ENCODE results near the gene CDH26. TPM values are rescaled to one million over a fixed set of nuclear protein-coding genes. Genes with fewer than 3 reads are reported as not detected.

Gene CDH26
- total RNA-seq (1 to 10 TPM in 1 of 2 experiments, under 1 TPM in 1; 0.75 to 1.1 TPM), total RNA-seq (0 to 8.8 (median 1.7) reads per million in 172 experiments)
- 1.5 TPM for polyA plus RNA-seq (2013, experiment 1 of 2)
- 1.8 TPM for polyA plus RNA-seq (2013, experiment 2 of 2)

GRCh38 chr20:59958123-59958522, at the start of gene CDH26:
CDH26 (plus strand) TSS chr20:59958423; CDS start chr20:59958727, 304 bp downstream.
- Histone ChIP-seq H3K27ac (ENCODE audit: low read depth in 1 of 2, low read length in 2 of 2) (no peak within 1 kb of the TSS), H3K4me3 (ENCODE audit: low read length) (no peak within 1 kb of the TSS), H3K9me3 (ENCODE audit: control insufficient read depth in 1 of 2, insufficient read depth in 1 of 2, low read length in 2 of 2) (no peaks in the 10 kb centered on the region), H3K36me3 (ENCODE audit: insufficient read depth, low read length) (peaks cover 6% of the 10 kb centered on the region), H3K27me3 (ENCODE audit: control insufficient read depth in 1 of 2, insufficient read depth in 2 of 2, low read length in 2 of 2) (no peaks in the 10 kb centered on the region), H3K4me1 (ENCODE audit: insufficient read depth, low read length) (no peaks in the 10 kb centered on the region)
- DNase-seq (no peak), ATAC-seq (ENCODE audit: poor library complexity) (no peak)
- ChIA-PET CTCF (interaction anchor here (2.0 kb wide), 1 partner anchor 24 kb away, joined by 7 read pairs; the partner anchor contains the start of gene SYCP2), POLR2A (no interaction called here)
- Mint-ChIP-seq H3K27me3 (no peaks in the 10 kb centered on the region), H3K4me1 (ENCODE audit: low read depth) (no peaks in the 10 kb centered on the region), H3K36me3 (ENCODE audit: low read depth) (peaks cover 3% of the 10 kb centered on the region), H3K27ac (no peak within 1 kb of the TSS), H3K9me3 (no peaks in the 10 kb centered on the region), H3K4me3 (no peak within 1 kb of the TSS)
- TF ChIP-seq CTCF (IDR thresholded peaks at IDR 0.05), result no peak
- intact Hi-C loops (cut with DNase I, micrococcal nuclease), result no loop called here

- intact Hi-C loops (cut with DNase I, micrococcal nuclease), result no loop called here
- Mint-ChIP-seq H3K4me3 (no peak overlapping the region), H3K4me1 (ENCODE audit: low read depth) (no peaks in the 10 kb centered on the region), H3K27ac (no peak overlapping the region), H3K27me3 (peaks cover 7% of the 10 kb centered on the region), H3K36me3 (ENCODE audit: low read depth) (no peaks in the 10 kb centered on the region), H3K9me3 (no peaks in the 10 kb centered on the region)
- DNase-seq (no peak), ATAC-seq (ENCODE audit: poor library complexity) (no peak)
- no peaks in the 10 kb centered on the region for H3K9me3 ChIP-seq (ENCODE audit: control insufficient read depth in 1 of 2, insufficient read depth in 1 of 2, low read length in 2 of 2)
- CTCF ChIA-PET, result no interaction called here
- no peak overlapping the region for H3K27ac ChIP-seq (ENCODE audit: low read depth in 1 of 2, low read length in 2 of 2)
- no peak overlapping the region for H3K4me3 ChIP-seq (ENCODE audit: low read length)
- TF ChIP-seq CTCF (IDR thresholded peaks at IDR 0.05), result no peak
- H3K4me1 ChIP-seq (ENCODE audit: insufficient read depth, low read length), result no peaks in the 10 kb centered on the region
- POLR2A ChIA-PET, result no interaction called here
- no peaks in the 10 kb centered on the region for H3K36me3 ChIP-seq (ENCODE audit: insufficient read depth, low read length)
- H3K27me3 ChIP-seq (ENCODE audit: control insufficient read depth in 1 of 2, insufficient read depth in 2 of 2, low read length in 2 of 2), result peaks cover 0 to 4% of the 10 kb centered on the region in 2 experiments
Measured at GRCh38 chr20:59908855-59909254, 49.4 kb upstream of the CDH26 start.

- no peak for TF ChIP-seq CTCF (IDR thresholded peaks at IDR 0.05)
- no peak overlapping the region for H3K27ac ChIP-seq (ENCODE audit: low read depth in 1 of 2, low read length in 2 of 2)
Measured at GRCh38 chr20:59911041-59911440, 47.2 kb upstream of the CDH26 start.

More at GRCh38 chr20:59911041-59911440, 47.2 kb upstream of the CDH26 start:
- H3K36me3 Mint-ChIP-seq (ENCODE audit: low read depth), result no peaks in the 10 kb centered on the region
- H3K4me3 ChIP-seq (ENCODE audit: low read length), result no peak overlapping the region
- intact Hi-C loops (cut with DNase I, micrococcal nuclease), result no loop called here
- H3K4me1 ChIP-seq (ENCODE audit: insufficient read depth, low read length), result no peaks in the 10 kb centered on the region
- no peak overlapping the region for H3K4me3 Mint-ChIP-seq
- no peaks in the 10 kb centered on the region for H3K36me3 ChIP-seq (ENCODE audit: insufficient read depth, low read length)
- peaks cover 7% of the 10 kb centered on the region for H3K27me3 Mint-ChIP-seq
- no peak overlapping the region for H3K27ac Mint-ChIP-seq
- ATAC-seq (ENCODE audit: poor library complexity) (no peak), DNase-seq (no peak)
- POLR2A ChIA-PET, result no interaction called here
- H3K9me3 ChIP-seq (ENCODE audit: control insufficient read depth in 1 of 2, insufficient read depth in 1 of 2, low read length in 2 of 2), result no peaks in the 10 kb centered on the region
- H3K27me3 ChIP-seq (ENCODE audit: control insufficient read depth in 1 of 2, insufficient read depth in 2 of 2, low read length in 2 of 2), result peaks cover 0 to 4% of the 10 kb centered on the region in 2 experiments
- no peaks in the 10 kb centered on the region for H3K9me3 Mint-ChIP-seq
- CTCF ChIA-PET, result interaction anchor here (1.4 kb wide), 1 partner anchor 23 kb away, joined by 3 read pairs; the partner anchor contains the start of gene SYCP2
- no peaks in the 10 kb centered on the region for H3K4me1 Mint-ChIP-seq (ENCODE audit: low read depth)
